Muscle of back (tissue), 11 donors: ENCODE results near the gene MAPK9. TPM values are rescaled to one million over a fixed set of nuclear protein-coding genes. Genes with fewer than 3 reads are reported as not detected.

Experiments
- DNase-seq, 3 donors: peaks; one replicate each; pipeline versions ENCODE4 v3.0.0 to v3.0.0-alpha.2; 2013
- polyA plus RNA-seq, 10 donors: library from polyadenylated mRNA; unstranded; fragments of 120-200 nt; gene quantifications; one replicate each; pipeline ENCODE4 v1.2.1, GENCODE V29; 2013; ENCODE audit not compliant: insufficient read length in 10 of 10

MAPK9 gene
- polyA plus RNA-seq, 10 donors = 24.3 to 36.8 (median 31.1) TPM

DNA sequence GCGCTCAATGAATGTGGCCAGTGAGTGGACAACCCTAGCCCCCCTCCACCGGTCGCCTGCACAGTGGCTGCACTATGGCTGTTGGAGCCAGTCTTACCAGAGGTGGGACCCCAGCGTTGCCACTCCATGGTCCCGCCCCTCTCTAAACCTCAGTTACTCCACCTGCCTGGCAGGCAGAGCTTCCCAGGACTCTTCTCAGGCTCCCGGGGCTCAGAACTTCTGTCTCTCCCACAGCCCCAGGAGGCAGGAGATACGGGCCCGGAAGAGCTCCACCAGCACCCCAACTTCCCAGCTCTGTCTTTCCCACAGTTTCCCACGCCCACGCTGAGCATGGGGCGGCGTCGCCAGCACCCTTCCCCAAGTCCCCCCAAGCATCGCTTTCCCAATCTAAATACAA is 83.8 kb downstream of the MAPK9 start:
- DNase-seq = no peak

- DNase-seq = no peak
Observed at GRCh38 chr5:180207593-180207992, 84.3 kb downstream of the MAPK9 start.

DNA sequence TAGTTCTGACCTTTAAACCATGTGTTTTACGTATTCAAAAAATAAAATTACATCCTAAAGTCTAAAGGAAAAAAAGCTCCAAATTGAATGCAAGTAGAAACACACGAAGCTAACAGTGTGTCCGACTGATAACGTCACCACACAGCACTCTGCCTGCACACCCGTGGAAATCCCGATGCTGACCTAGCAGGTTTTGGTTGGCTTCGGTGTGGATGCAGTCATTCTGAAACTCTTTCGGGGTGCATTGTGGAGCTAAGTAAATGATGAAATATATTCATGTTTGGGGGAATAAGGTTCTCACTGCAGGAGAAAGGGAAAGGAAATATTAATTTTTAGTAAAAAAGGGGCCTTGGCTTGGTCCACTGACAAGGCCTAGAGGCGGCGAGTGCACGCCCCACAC is 84.9 kb downstream of the MAPK9 start:
- DNase-seq = no peak

GRCh38 chr5:180205916-180206315 is 86.0 kb downstream of the MAPK9 start:
- DNase-seq = no peak

GRCh38 chr5:180204276-180204819 is 87.5 kb downstream of the MAPK9 start:
- no peak for DNase-seq

- DNase-seq = no peak
Observed at GRCh38 chr5:180202939-180203573, 88.8 kb downstream of the MAPK9 start.

DNA sequence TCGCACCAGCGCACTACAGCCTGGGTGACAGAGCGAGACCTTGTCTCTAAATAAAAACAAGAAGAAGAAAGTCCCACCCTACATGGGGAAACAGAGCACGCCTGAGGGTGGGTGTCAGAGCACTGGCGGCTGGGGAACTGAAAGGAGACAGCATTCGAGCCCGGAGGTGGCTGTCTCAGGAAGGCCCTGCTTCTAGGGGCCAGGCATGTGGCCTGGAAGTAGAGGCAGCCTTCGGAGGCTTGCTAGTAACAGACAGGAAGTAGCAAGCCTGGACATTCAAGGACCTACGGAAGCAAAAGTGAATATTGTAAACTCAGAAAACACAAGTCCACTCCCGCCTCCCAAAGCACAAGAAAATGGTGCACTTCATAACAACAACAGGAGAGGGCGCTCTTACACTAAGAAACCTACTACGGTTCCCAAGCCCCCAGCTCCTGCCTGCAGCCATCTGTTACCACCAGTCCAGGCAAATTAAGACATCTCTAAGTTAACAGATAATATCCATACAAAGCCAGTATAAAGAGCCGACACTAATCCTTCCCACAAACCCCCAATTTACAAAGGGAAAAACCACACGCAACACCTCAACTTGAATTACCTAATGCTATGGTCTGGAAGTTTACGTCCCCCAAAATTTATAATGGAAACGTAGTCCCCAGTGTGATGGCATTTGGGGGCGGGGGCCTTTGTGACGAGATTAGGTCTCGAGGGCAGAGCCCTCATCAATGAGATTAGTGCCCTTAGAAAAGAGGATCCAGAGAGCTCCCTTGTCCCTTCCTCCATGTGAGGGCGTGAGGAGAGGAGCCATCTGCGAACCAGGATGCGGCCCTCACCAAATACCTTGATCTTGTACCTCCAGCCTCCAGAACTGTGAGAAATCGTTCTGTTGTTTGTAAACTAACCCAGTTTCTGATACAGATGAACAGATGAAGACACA is 90.6 kb downstream of the MAPK9 start:
- no peak for DNase-seq

GRCh38 chr5:180199390-180199789 is 92.5 kb downstream of the MAPK9 start:
- no peak for DNase-seq

DNA sequence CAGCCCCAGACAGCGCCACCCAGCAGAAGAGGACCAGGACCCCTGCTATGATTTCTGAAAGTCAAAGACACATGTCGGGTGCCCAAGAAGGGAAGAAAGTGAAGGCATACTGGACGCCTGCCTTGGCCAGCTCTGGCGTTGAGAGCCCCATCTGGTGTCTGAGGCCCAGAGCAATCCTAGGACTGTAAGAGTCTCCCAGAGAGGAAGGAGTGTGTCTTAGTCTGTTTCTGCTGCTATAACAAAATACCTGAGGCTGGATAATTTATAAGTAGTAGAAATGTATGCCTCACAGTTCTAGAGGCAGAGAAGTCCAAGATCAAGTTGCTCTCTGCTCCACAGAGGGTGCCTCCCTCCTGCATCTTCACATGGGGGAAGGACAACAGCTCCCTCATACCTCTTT is 93.7 kb downstream of the MAPK9 start:
- DNase-seq = no peak

DNA sequence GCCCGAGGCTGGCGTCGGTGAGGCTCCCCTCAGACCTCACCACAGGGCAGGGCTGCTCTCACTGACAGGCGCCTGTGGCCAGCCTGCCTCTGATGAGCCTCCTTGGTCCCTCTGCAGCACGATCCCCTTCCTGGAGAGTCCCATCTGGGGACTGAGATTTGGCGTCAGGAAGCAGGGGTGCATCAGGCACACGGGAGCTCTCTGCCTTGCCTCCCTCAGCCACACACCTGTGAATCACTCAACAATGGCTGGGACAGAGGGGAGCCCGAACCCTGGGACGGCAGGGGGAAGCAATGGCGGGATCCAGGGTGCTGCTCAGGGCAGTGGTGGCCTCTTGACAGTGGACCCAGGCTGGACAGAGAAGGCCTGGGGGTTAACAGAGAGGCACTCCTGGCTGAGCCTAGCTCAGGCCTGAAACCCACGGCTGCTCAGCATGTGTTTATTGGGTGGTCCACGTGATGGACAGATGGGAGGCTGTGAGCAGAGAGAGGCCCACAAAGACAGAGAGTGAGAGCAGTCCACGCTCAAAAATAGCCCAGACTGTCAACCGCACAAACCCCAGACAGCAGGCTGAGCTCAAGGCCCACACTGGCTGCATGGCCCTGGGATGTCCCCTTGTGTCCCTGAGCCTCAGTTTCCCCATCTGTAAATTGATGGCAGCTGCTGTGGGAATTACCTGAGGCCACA is 94.7 kb downstream of the MAPK9 start:
- DNase-seq = no peak

DNA sequence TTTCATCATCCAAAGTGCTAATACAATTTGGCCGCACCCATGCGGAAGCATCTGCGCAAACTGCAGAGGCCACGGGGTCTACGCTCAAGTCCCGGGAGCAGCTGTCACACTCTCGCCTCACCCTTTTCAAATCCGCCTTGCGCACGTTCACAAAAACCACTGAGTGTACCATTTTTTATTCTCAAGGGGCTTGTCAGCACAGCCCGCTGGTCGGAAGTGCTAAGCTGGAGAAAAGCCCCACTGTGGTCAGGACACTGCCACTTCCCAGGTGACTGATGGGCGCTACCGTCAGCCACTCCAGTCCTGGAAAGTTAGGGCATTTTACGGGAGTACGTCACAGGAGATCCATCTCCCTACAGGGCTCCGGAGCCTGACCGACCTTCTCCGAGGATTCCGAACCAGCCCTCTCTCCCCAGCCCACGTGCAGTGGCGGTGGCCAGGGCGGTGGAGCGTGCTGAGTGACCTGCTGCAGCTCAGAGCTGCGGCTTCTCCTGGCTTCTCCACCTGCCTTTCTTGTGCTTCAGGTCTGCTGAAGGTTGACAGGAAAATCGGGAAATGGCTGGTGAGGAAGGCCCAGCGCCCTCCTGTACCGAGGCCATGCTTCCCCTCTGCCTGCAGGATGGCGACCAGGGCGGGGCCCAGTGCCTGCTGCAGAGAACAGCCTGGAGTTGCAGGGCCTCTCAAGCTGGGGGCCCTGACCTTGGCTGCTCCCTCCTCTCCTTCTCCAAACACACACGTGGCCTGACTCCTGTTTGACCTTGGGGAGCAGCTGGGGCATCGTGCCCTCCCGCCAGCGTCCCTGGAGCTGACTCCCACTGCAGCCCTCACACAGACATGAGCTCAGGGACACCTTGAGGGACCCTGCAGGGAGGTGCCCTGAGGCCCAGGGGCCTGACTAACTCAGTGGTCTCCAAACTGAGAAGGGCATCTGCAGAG is 97.2 kb downstream of the MAPK9 start:
- DNase-seq = no peak

GRCh38 chr5:180193749-180194375 is 98.0 kb downstream of the MAPK9 start:
- DNase-seq = no peak

DNA sequence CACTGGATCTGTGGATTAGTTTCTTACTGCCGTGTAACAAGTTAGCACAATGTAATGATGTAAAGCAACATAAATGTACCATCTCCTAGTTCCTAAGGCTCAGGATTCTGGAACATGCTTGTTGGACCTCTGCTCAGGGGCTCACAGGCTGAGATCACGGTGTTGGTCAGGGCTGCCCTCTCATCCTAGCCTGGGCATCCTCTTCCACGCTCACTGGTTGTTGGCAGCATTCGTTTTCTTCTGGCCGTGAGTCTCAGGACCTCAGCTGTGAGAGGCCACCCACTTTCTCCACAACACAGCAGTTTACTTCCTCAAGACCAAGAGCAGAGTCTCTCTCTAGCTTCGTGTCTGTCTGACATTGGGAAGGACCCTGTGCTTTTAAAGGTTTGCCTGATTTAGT is 100.2 kb downstream of the MAPK9 start:
- no peak for DNase-seq

- no peak for DNase-seq
Observed at GRCh38 chr5:180187767-180188166, 104.1 kb downstream of the MAPK9 start.

Other genes with a start within 250 kb of the MAPK9 start
- 10 to 100 TPM; 36.5 to 49.8 (median 43.2) TPM for gene RNF130, start 220.3 kb downstream of the MAPK9 start, polyA plus RNA-seq
- gene RASGEF1C, start 82.9 kb downstream of the MAPK9 start, polyA plus RNA-seq = 1 to 10 TPM; 2.1 to 4.5 (median 2.8) TPM
- gene GFPT2, start 61.3 kb upstream of the MAPK9 start, polyA plus RNA-seq = 10 to 100 TPM in 5 of 10 donors, 1 to 10 TPM in 5; 7.0 to 12.2 (median 10.0) TPM
- 10 to 100 TPM; 20.2 to 32.6 (median 26.4) TPM for gene CNOT6, start 202.3 kb upstream of the MAPK9 start, polyA plus RNA-seq